Tibial nerve (tissue), 4 donors: ENCODE data around the gene COA8. TPM values are rescaled to one million over a fixed set of nuclear protein-coding genes. Genes with fewer than 3 reads are reported as not detected.

Experiments
- DNase-seq, 2 donors: peaks; one replicate each; pipeline ENCODE4 v3.0.0-alpha.2; 2019; ENCODE audit warnings: low spot score in 2 of 2
- H3K27ac ChIP-seq, 4 donors: fragments of 200-600 bp; sonication (generic) in 3 of 4; one replicate each; pipeline ENCODE4 v1.5.1; 2017 to 2019; ENCODE audit warnings: mild to moderate bottlenecking in 1 of 4
- H3K27me3 ChIP-seq, 2 donors: fragments of 200-600 bp; sonication (generic) in 1 of 2; one replicate each; pipeline versions ENCODE4 v1.5.1 to v1.6.0; 2017 to 2019
- H3K36me3 ChIP-seq, 3 donors: fragments of 200-600 bp; sonication (generic); one replicate each; pipeline ENCODE4 v1.5.1; 2018 to 2019
- H3K4me1 ChIP-seq, 4 donors: fragments of 200-600 bp; sonication (generic) in 3 of 4; one replicate each; pipeline ENCODE4 v1.5.1; 2017 to 2019
- H3K4me3 ChIP-seq, 4 donors: fragments of 200-600 bp; sonication (generic) in 3 of 4; one replicate each; pipeline ENCODE4 v1.5.1; 2017 to 2019; ENCODE audit warnings: mild to moderate bottlenecking in 1 of 4, moderate library complexity in 1 of 4
- H3K9me3 ChIP-seq, 4 donors: fragments of 200-600 bp; sonication (generic) in 3 of 4; one replicate each; pipeline ENCODE4 v1.5.1; 2017 to 2019
- EP300 ChIP-seq, 2 donors: sonication (generic); formaldehyde crosslinking; IDR thresholded peaks; one replicate each; pipeline ENCODE4 v1.6.1; 2017; ENCODE audit warnings: antibody characterized with exemption in 2 of 2, mild to moderate bottlenecking in 1 of 2
- POLR2A ChIP-seq, 2 donors: fragments of 450-650 bp; IDR thresholded peaks; one replicate each; pipeline ENCODE4 v1.6.1; 2017; ENCODE audit warnings: antibody characterized with exemption in 2 of 2, mild to moderate bottlenecking in 2 of 2, moderate library complexity in 2 of 2
- WGBS, 2 donors: methylation state at CpG; one replicate each; pipeline ENCODE4 v1.1.5; 2018; 5-methylcytosine and 5-hydroxymethylcytosine counted together
- total RNA-seq, 4 donors: library from RNA; depleted of rRNA; stranded (reverse); fragments of >200 nt; gene quantifications; one replicate each; pipeline ENCODE4 v1.1.0, GENCODE V29; 2016
- TF ChIP-seq, protein P1 (sequence below), 5 experiments: fragments of 200-600 bp in 3 of 5; fragments of 450-650 bp in 2 of 5; sonication (generic) in 3 of 5; IDR thresholded peaks; one replicate each; pipeline ENCODE4 v1.5.1; 2016 to 2019; ENCODE audit warnings: antibody characterized with exemption in 5 of 5, mild to moderate bottlenecking in 3 of 5, moderate library complexity in 2 of 5

The COA8 gene
- total RNA-seq, 4 donors from 2014 or later: 7.2 to 31.6 (median 12.3) TPM

DNA sequence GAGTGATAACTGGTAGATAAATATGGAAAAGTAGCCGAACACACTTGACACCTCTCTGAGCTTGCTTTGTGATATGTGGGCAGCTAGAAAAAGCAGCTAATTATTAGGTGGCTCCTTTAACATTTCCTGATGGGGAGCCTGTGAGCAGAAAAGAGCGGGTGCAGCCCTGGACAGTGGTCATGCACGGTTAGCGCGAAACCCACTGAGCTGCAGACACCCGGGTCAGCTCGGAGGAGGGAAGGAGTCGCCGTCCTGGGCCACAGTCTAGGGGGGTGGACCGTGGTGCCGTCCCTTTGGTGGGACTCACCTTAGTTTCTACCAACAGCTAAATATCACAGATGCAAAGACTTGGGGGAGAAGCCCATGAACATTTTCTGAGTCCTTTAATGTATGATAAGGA, 6.6 kb downstream of the COA8 start:
- H3K9me3 ChIP-seq: no peaks in the 10 kb centered on the region
- TF ChIP-seq, protein P1, sequence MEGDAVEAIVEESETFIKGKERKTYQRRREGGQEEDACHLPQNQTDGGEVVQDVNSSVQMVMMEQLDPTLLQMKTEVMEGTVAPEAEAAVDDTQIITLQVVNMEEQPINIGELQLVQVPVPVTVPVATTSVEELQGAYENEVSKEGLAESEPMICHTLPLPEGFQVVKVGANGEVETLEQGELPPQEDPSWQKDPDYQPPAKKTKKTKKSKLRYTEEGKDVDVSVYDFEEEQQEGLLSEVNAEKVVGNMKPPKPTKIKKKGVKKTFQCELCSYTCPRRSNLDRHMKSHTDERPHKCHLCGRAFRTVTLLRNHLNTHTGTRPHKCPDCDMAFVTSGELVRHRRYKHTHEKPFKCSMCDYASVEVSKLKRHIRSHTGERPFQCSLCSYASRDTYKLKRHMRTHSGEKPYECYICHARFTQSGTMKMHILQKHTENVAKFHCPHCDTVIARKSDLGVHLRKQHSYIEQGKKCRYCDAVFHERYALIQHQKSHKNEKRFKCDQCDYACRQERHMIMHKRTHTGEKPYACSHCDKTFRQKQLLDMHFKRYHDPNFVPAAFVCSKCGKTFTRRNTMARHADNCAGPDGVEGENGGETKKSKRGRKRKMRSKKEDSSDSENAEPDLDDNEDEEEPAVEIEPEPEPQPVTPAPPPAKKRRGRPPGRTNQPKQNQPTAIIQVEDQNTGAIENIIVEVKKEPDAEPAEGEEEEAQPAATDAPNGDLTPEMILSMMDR (IDR thresholded peaks at IDR 0.05): no peak
- TF ChIP-seq POLR2A (IDR thresholded peaks at IDR 0.05) (no peak), EP300 (IDR thresholded peaks at IDR 0.05) (no peak)
- peaks cover 0 to 15% (median 0%) of the 10 kb centered on the region in 3 donors for H3K36me3 ChIP-seq
- 54 to 56% methylated on average over 11 of the region's 11 CpGs for WGBS, 2 donors
- H3K4me1 ChIP-seq: peaks cover 0 to 78% (median 4%) of the 10 kb centered on the region in 4 donors
- H3K4me3 ChIP-seq: no peak overlapping the region
- peak overlapping the region in 2 of 4 donors; percentile 19 to 46 for H3K27ac ChIP-seq
- DNase-seq: no peak
- no peaks in the 10 kb centered on the region for H3K27me3 ChIP-seq

DNA sequence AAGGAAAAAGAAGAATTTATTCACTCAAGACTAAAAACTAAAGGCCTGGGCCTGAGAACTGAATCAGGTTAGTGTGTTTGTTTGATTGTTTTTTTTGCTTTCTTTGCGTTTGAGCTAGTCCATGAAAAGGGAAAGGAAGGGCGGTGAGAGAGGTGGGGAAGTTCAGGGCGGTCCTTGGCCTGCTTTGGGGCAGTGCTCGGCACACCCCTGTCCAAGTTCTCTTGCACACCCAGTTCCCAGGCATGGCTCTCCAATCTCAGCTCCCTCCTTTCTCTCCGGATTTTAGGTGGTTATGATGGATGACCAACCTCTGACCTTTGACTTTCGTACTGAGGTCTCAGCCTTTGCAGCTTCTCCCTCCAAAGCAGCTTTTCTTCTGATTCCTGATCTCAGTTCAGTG, 11.3 kb downstream of the COA8 start:
- peak overlapping the region in 2 of 4 donors; percentile 56 to 93 for H3K27ac ChIP-seq
- H3K4me1 ChIP-seq: peaks cover 4 to 79% (median 20%) of the 10 kb centered on the region in 4 donors

DNA sequence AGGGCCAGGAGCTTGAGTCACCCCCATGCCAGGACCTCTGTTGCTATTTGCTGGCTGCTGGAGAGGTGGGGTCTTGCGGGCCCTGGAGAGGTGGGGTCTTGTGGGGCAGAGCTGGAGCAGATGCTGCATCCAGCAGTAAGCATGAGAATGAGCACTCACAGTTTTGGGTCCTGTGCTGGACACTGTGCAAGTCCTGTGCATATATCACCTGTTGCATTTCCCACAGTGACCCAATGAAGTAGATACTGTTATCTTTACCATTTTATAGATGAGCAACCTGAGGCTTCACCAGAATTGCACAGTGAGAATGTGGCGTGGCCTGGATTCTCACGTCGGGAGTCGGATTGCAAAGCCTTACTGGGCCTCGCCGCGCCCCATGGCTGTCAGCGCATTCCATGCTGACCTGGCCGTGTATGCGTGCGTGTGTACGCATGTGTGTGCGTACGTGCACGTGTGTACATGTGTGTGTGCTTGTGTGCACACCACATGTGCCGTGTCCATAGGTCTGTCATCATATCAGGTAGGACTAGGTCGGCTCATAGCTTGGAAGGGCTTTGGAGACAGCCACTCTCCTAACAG, 12.0 kb downstream of the COA8 start:
- TF ChIP-seq, protein P1 (IDR thresholded peaks at IDR 0.05): no peak
- TF ChIP-seq POLR2A (IDR thresholded peaks at IDR 0.05) (no peak), EP300 (IDR thresholded peaks at IDR 0.05) (no peak)
- Histone ChIP-seq H3K27me3 (no peaks in the 10 kb centered on the region), H3K36me3 (peaks cover 0 to 38% (median 0%) of the 10 kb centered on the region in 3 donors), H3K4me1 (peaks cover 4 to 73% (median 20%) of the 10 kb centered on the region in 4 donors), H3K27ac (peak overlapping the region in 2 of 4 donors; percentile 56 to 93), H3K4me3 (no peak overlapping the region), H3K9me3 (no peaks in the 10 kb centered on the region)
- DNase-seq: no peak
- WGBS, 2 donors: 93% methylated on average over 18 of the region's 18 CpGs

More for the DNA sequence above, 11.3 kb downstream of the COA8 start:
- WGBS, 2 donors: 53 to 55% methylated on average over 6 of the region's 6 CpGs
- H3K36me3 ChIP-seq: peaks cover 0 to 33% (median 0%) of the 10 kb centered on the region in 3 donors
- H3K9me3 ChIP-seq: no peaks in the 10 kb centered on the region
- H3K4me3 ChIP-seq: no peak overlapping the region
- H3K27me3 ChIP-seq: no peaks in the 10 kb centered on the region
- DNase-seq: no peak
- TF ChIP-seq EP300 (IDR thresholded peaks at IDR 0.05) (no peak), POLR2A (IDR thresholded peaks at IDR 0.05) (no peak)
- TF ChIP-seq, protein P1 (IDR thresholded peaks at IDR 0.05): no peak

DNA sequence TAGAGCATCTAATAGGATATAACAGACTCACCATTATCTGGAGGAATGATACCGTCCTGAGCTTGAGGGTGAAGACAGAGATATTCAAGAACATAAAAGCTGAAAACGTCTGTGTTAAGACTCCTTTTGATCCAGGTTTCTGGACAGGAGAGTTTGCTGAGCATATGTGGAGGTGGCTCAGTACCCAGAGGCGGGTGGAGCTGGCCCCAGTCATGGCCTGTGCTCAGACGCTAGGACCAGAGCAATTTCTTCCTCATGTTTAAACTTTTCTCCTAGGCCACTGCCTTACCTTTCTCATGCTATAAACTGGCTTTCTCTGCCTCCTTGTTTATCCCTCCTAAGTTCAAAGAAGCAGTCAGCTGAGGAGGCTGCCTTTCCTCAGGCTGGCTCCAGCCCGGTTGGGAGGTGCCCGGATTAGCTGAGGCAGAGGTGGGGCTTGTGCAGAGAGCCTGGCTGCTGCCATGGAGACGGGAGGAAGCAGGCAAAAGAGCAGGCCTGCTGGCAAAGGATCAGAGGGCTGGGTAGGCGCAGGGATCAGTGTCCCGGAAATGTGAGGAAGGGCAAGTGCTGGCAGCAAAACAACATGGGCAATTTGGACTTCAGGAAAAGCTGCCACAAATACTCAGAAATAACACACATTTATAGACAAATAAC, 13.7 kb downstream of the COA8 start:
- Histone ChIP-seq H3K4me3 (peak overlapping the region in 1 of 4 donors; percentile 1), H3K36me3 (peaks cover 0 to 53% (median 0%) of the 10 kb centered on the region in 3 donors), H3K4me1 (peaks cover 4 to 64% (median 20%) of the 10 kb centered on the region in 4 donors), H3K27ac (peak overlapping the region; percentile 74 to 96 (median 87)), H3K27me3 (no peaks in the 10 kb centered on the region), H3K9me3 (no peaks in the 10 kb centered on the region)
- TF ChIP-seq, protein P1 (IDR thresholded peaks at IDR 0.05): no peak
- TF ChIP-seq EP300 (IDR thresholded peaks at IDR 0.05) (peak; percentile 38 to 90), POLR2A (IDR thresholded peaks at IDR 0.05) (peak in 1 of 2 donors; percentile 17)
- WGBS, 2 donors: 20 to 22% methylated on average over 9 of the region's 9 CpGs
- DNase-seq: peak; percentile 77 to 82
